B cell (primary cell): ENCODE data around the gene POFUT2.

Experiments
- CTCF ChIP-seq: fragments of 200-600 bp; IDR thresholded peaks from one replicate; pipeline ENCODE4 v1.8.0; 2022; ENCODE audit warnings: antibody characterized with exemption, mild to moderate bottlenecking
- EZH2 ChIP-seq: IDR thresholded peaks from 2 replicates; pipeline ENCODE4 v1.6.1; 2012; ENCODE audit warnings: borderline replicate concordance, low read depth, mild to moderate bottlenecking, moderate library complexity, low read length; ENCODE audit not compliant: insufficient read depth, poor library complexity, severe bottlenecking

- TF ChIP-seq CTCF, result no peak
- TF ChIP-seq EZH2, result no peak
Measured at GRCh38 chr21:45323487-45324311, 36.0 kb upstream of the POFUT2 start.
